CD4-positive, alpha-beta T cell treated with Interleukin-10 for 1 hour (primary cell): ENCODE results near the gene C12orf43.

Experiments used
- DNase-seq: peaks from one replicate; pipeline ENCODE4 v3.0.0-alpha.2; 2020

Gene C12orf43

DNA sequence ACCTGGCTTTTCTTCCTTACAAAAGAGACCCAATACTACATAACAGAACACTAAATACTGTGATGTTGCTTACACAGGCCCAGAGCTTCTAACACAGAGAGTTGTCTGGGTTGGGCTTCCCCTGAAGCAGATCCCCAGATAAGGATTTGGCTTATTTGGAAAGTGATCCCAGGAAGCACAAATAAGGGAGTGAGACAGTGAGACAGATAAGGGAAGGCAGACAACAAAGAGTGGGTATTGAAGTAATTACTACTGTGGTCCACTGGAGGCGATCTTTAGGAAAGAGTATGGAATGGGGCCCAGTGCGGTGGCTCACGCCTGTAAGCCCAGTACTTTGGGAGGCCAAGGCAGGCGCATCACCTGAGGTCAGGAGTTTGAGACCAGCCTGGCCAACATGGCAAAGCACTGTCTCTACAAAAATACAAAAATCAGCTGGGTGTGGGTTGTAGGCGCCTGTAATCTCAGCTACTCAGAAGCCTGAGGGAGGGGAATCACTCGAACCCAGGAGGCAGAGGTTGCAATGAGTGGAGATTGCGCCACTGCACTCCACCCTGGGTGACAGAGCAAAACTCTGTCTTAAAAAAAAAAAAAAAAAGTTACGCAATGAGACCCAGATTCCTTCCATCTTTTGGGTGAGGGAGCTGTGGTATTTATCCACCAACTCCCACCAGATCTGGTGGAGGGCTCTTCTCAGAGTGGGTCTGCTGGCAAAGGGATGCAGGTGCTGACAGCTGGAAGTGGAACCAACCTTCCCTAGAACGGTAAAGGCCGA is 10.2 kb upstream of the C12orf43 start:
- DNase-seq = no peak

DNA sequence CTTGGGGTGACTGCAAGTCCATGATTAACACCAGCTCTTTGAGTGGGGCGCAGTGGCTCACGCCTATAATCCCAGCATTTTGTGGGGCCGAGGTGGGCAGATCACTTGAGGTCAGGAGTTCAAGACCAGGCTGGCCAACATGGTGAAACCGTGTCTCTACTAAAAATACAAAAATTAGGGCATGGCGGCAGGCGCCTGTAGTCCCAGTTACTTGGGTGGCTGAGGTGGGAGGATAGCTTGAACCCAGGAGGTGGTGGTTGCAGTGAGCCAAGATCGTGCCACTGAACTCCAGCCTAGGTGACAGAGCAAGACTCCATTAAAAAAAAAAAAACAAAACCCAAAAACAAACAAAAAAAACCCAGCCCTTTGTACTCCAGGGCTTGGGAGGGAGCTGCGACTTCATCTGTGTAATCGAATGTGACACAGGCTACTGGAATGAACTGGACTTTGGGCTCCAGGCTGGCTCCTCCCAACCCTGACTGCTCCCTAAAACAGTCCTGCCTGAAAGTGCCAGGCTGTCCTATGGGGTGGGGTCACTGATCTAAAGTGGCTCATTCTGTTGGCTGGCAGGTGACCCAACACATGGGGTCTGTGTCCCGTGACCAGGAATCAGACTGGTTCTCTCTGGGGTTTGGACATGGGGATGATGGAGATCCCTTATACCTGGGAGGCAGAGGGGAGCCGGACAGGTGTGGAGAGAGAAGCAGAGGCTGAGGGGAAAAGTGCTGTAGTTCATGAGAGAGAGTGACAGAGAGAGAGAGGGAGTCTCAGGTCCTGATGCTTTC is 9.3 kb upstream of the C12orf43 start:
- DNase-seq = no peak

DNA sequence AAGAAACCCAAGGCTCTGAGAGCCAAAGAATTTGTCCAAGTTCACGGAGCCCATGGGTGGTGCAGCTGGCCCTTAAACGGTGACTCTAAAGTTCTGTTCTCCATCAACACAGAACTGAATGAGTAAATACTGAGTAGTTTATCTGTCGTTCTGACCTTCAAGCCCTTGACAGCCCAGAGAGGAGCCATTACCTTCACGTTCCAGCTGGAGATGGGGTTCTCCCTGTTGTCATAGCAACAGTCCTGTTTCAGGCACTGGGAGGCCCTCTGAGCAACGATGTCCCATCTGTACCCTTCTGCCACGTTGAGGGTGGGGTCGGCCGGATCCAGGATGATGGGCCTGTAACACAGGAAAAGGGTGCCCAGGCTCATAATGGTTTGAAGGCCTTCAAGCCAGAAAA is 7.5 kb upstream of the C12orf43 start:
- no peak for DNase-seq

DNA sequence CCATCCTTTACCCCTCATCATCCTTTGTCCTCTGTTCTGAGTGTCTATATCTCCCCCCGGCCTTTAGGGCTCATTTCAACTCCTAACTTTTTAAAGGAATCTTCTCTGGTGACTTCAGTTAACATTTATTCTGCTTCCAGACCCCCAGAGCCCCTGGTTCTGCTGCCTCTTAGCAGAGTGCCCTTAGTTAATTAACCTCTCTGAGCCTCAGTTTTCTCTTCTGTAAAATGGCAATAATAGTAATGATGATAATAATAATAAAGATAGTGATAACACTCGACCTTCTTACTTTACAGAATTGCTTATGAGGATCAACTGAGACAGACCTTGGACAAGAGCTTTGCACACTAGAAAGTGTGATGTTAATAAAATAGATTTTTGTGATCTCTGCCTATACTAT is 6.4 kb upstream of the C12orf43 start:
- DNase-seq = no peak

GRCh38 chr12:121021754-121022153 is 5.5 kb upstream of the C12orf43 start:
- no peak for DNase-seq

GRCh38 chr12:121018860-121019617 is 2.8 kb upstream of the C12orf43 start:
- DNase-seq = no peak

- DNase-seq = no peak
These were observed 1.7 kb upstream of the C12orf43 start for GRCh38 chr12:121017966-121018491.

DNA sequence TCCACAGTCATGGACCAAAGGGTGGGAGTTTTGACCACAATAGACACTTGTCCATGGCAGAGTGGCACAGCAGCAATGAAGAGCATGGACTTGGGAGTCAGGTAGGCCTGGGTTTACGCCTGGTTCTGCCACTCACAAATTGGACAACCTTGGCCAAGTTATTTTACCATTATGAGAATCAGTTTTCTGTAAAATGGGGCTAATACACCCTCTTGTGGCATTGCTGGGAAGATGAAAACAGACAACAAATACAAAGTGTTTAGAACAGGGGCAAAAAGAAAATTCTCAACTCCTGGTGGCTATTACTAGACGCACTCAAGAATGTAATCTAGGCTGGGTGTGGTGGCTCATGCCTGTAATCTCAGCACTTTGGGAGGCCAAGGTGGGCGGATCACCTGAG is 2.6 kb downstream of the C12orf43 start:
- DNase-seq = no peak

DNA sequence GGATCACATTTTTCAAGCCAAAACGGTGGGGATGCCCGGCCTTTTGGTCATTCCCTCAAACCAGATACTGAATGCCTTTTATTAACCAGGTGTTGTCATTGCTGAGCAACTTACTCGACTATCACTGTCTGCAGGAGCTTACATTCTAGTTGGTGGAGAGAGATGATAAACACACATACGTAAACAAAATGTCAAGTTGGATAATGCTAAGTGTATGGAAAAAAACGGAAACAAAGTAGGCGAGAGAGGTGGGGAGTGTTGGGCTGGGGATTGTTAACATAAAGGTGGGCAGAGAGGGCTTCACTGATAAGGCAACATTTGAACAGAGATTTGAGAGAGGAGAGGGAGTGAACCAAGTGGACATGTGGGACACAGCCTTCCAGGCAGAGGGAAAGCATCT is 4.5 kb downstream of the C12orf43 start:
- DNase-seq = no peak

DNA sequence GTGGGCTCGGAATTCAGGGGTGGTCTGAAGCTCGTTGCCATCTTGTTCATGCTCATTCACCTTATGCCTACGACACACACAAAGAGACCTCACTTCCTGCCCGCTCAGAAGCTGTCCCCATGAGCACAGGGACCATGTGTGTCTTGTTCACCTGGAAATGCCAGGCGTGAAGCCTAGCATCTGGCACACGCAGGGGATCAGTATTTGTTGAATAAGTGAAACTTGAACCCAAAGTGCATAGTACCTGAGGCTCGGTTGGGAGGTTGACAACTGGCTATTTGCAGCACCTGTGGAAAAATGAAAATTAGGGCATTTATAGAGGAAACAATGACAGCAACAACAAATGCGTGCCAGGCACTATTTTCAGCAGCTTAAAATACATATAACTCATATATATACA is 5.4 kb downstream of the C12orf43 start:
- DNase-seq = no peak

DNA sequence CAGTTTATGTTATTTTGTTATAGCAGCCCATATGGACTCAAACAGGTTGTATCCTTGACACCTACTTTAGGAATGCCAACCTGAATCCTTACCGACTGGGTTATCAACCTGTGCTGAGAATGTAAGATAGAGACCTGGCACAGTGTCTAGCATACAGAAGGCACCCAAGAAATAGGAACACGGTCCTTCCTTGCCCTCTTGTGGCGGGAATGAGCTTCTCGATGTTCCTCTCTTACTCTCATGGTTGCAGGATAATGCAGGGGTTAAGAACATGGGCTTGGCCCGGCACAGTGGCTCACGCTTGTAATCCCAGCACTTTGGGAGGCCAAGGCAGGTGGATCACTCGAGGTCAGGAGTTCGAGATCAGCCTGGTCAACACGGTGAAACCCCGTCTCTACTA is 6.5 kb downstream of the C12orf43 start:
- DNase-seq = no peak

DNA sequence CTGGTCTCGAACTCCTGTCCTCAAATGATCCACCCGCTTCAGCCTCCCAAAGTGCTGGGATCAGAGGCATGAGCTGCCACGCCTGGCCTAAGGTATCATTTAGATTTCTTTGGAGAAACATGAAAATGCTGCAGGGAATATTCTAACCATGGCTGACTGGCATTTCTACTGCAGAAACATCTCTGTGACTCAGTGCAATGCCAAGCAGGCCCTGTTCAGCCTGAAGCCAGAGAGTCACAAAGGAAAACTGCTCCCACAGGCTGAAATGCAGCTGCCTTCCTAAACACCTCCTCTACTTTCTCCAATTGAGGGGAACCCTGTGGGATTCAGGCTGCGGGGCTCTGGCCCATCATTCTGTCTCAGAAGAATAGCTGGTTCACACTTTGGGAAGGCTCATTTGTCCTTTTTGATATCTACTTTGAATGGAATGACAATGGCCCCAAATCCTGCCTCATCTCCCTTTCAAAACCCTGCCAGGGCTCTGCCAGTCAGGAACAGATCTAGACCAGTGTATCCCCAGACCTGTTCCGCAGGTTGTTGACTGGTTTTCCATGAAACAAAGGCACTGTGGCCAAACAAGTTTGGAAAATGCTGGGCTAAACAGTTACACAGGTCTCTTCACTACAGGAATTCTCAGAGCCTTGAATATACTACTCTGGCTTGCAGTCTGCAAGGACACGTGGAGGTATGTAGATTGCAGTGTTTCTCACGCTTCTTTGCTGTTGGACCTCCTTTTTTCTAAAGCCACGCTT is 7.8 kb downstream of the C12orf43 start:
- no peak for DNase-seq

GRCh38 chr12:121005346-121005815 is 10.9 kb downstream of the C12orf43 start:
- peak; percentile 50 for DNase-seq

DNA sequence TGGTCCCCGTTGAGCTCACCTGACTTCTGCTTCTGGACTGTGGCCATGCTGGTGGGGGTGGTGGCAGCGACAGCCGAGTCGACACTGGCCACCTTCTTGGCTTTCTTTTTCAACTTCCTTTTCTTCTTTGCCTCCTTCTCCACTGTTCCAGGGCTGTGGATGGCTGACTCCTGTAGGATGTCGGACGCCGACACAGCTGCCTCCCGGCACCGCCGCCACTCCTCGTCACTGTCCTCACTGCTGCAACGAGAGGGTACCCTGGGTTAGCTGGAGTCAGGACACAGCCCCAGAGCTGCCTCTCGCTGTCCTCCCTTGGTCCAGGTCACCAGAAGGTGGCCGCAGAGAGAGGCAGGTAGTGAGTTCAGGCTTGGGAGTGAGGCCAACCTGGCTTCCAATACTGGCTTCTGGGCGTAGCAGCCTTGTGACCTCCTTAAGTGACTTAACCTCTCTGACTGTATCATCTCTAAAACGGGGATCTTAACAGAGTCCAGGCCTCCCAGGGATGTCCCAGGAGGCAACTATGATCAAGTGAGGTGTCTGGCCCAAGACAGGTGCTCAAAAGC is 12.0 kb downstream of the C12orf43 start:
- DNase-seq = no peak

DNA sequence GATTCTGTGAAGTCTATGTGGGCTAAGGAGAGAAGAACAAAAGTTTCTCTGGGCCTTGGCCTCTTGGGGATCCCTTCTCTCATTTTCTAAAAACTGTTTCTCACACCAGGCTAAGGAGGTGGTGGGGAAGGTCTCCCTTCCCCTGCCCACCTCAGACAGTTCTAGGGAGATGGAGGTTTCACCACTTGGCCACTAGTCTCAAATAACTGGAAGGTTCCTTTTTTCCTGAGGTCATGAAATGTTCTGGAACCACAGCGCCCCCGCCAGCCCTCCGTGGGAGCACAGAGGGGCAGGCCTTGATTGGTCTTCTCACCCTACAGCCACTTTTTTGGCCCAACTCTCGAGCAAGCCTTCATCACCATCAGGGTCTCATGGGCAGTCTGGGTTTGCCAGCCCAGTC is 12.6 kb downstream of the C12orf43 start:
- DNase-seq = no peak

- DNase-seq = no peak
These were observed 14.3 kb downstream of the C12orf43 start for GRCh38 chr12:121001841-121002483.

DNA sequence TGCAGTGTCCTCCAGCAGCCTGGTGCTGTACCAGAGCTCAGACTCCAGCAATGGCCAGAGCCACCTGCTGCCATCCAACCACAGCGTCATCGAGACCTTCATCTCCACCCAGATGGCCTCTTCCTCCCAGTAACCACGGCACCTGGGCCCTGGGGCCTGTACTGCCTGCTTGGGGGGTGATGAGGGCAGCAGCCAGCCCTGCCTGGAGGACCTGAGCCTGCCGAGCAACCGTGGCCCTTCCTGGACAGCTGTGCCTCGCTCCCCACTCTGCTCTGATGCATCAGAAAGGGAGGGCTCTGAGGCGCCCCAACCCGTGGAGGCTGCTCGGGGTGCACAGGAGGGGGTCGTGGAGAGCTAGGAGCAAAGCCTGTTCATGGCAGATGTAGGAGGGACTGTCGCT is 15.2 kb downstream of the C12orf43 start:
- no peak for DNase-seq

GRCh38 chr12:121000530-121000929 is 15.8 kb downstream of the C12orf43 start:
- DNase-seq = no peak

DNA sequence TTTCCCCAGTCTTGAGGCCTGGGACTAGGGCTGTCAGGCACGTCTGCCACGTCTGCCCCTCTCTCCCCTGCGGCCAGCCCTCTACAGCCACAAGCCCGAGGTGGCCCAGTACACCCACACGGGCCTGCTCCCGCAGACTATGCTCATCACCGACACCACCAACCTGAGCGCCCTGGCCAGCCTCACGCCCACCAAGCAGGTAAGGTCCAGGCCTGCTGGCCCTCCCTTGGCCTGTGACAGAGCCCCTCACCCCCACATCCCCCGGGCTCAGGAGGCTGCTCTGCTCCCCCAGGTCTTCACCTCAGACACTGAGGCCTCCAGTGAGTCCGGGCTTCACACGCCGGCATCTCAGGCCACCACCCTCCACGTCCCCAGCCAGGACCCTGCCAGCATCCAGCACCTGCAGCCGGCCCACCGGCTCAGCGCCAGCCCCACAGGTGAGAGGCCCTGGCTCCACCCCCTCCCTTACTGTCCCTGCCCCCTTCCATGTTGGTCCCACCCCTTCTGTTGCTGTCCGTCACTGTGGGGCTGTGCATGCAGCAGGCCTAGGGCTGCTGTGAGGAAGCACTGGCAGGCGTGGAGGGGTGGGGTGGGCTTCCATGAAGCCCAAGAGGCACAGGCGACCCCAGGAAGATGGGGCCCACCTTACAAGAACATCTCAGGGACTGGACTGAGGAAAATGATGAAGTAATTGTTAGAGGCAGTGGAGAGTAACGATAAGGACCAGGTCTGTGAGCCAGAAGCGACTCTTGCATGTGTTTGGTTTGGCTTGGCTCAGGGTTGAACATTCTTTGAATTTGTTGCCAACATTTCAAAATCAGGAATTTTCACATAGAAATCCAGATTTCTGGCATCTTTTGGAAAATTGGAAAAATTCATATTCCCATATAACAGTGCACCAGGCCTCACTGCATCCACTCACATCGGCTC is 16.8 kb downstream of the C12orf43 start:
- DNase-seq = no peak

- DNase-seq = no peak
These were observed 17.9 kb downstream of the C12orf43 start for GRCh38 chr12:120998435-120998834.

DNA sequence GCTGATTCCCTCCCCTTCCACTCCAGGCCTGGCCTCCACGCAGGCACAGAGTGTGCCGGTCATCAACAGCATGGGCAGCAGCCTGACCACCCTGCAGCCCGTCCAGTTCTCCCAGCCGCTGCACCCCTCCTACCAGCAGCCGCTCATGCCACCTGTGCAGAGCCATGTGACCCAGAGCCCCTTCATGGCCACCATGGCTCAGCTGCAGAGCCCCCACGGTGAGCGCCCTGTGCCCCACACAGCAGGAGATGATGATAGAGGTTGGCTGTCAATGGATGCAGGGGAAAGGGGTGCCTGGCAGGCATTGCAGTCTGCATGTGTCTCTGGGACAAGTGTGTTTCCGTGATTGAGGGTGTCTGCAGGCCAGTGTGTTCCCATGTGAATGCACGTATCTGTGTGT is 18.8 kb downstream of the C12orf43 start:
- DNase-seq = no peak
